Hematopoietic multipotent progenitor cell (in vitro differentiated cells): Measurements from ENCODE around the gene KLF16. TPM values are rescaled to one million over a fixed set of nuclear protein-coding genes. Genes with fewer than 3 reads are reported as not detected.

Experiments used
- DNase-seq, 3 donors: peaks; one replicate each; pipeline ENCODE4 v3.0.0-alpha.2; 2011 to 2015; ENCODE audit warnings: low read depth in 2 of 3, low spot score in 2 of 3
- total RNA-seq: library from RNA; depleted of rRNA; stranded (reverse); fragments of >200 nt; gene quantifications from one replicate; pipeline ENCODE4 v1.2.3, GENCODE V29; 2012

KLF16 gene
- total RNA-seq, 1 donor: 10.8 TPM

DNA sequence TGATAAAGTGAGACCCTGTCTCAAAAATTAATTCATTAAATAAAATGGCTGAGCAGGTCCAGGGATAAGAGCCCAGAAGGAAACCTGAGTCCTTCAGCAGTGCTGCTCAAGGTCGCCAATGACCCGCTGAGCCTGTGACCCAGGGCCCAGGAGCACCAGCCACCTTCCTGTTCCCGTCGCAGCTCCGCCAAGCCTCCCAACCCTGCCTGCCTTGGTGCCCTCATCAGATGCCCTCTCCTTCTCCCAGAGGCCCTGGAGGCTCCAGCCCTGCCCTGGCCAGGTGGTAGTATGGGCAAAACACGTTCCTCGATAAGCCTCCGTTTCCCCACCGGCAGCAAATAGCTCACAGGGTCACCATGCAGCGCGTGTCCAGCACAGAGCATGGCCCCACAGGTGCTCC, 17.7 kb downstream of the KLF16 start:
- no peak for DNase-seq

DNA sequence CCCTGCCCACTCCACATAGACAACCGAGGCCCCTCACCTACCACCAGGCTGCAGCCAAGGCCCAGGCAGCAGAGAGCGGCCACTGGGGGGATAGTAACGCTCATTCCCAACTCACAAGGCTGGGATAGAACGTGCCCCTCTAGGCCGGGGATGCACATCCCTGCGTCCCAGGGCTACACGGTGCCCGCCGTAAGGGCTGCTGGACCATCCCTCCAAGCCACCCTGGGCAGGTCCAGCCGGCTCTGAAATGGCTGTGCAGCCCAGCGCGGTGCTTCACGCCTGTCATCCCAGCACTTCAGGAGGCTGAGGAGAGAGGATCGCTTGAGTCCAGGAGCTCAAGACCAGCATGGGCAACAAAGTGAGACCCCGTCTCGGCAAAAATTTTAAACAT, 18.3 kb downstream of the KLF16 start:
- DNase-seq: no peak

DNA sequence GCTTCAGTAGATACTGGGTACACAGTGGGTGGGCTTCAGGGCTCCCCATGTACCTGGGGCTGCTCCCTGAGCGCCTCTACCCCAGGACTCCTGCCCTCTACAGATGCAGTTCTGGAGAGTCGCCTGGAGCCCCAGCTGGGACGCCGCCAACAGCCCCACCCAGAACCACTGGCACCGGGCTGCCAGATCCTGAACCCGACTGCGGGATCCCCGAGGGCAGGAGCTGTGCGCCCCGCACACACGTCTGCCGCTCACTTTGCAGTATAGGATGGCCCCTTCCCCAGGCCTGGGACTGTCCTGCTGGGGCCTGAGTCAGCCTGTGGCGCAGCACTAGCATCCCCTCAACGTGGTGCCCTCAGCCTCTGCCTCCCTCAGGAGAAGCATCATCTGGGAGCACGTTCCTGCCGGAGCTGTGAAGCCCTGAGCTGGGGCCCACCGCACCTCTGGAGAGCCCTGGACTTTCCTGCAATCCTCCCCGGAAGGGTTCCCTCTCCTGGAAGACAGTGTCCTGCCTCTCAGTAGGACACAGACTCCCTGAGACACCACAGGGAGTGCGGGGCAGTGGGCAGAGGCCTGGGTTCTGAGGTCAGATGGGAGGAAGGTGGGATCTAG, 18.8 kb downstream of the KLF16 start:
- DNase-seq: no peak

DNA sequence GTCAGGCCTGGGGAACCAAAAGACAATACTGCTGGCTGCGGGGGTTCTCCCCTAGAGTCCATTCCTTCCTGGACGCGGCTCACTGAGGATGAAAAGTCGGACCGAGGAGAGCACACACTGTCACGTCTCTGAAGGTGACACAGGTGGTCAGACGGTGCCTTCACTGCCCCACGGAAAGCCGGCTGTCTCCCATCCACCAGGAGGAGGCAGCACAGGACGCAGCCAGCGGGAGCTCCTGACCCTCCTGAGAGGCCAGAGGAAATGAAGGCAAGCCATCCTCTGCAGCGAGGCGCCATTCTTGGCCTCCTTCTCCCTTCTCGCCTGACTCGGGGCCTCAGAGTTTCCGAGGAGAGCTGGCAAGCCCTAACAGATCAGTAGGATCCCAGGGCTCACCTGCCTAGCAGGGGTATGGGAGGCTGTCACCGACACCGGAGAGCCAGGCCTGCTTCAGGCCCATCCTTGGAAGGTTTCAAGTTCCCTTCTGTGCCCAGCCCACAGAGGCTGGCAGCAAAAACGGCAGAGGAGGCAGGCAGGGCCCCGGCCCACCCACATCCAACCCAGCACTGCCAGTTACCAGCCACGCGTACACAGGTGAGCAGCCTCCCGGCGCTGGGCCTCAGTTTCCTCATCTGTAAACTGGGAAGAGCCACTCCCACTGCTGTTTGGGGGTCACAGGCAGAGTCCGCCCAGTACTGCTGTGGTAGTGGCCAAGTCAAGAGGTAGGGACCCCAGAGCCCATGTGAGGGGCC, 19.6 kb downstream of the KLF16 start:
- no peak for DNase-seq

DNA sequence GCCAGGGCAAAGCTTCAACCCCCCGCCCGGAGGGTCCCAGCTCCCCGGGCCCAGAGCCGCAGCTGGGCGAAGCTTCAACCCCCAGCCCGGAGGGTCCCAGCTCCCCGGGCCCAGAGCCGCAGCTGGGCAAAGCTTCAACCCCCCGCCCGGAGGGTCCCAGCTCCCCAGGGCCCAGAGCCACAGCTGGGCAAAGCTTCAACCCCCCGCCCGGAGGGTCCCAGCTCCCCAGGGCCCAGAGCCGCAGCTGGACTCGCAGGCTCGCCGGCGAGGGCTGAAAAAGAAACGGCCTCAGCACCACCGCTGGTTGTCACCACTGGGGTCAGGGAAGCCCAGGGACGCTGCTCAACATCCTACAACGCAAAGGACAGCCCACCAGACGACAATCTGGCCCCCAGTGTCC, 20.3 kb downstream of the KLF16 start:
- no peak for DNase-seq

DNA sequence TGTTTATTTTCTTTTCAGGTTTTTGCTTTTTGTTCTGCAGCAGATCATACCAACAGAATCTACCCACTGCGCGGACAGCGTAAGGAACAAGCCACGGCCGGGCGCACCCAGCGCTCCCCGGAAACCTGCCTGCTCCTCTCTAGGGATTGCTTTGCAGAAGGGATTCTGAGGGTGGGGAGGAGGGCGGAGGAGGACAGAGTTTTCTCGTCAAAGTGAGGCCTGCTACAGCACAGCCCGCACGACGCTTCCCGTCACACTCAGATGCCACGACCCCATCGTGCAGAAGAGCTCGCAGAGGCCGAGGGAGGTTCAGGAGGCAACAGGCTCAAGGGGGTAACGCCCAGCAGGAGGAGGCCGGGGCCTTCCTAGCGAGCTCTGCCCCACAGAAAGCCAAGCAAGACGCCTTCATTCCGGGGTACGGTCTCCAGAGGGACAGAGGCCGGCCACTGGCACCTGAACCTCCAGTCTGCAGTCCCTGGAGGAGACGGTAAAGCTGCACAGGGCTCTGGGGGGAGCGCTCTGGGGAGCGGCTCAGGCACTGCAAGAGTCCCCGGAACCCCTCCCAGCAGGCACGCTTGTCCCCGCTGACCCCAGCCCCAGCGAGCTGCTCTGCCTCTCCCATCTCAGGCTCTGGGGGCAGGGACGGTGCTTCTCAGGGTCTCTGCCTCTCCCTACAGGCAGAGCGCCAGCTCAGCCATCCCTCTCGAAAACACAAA, 22.0 kb downstream of the KLF16 start:
- no peak for DNase-seq

DNA sequence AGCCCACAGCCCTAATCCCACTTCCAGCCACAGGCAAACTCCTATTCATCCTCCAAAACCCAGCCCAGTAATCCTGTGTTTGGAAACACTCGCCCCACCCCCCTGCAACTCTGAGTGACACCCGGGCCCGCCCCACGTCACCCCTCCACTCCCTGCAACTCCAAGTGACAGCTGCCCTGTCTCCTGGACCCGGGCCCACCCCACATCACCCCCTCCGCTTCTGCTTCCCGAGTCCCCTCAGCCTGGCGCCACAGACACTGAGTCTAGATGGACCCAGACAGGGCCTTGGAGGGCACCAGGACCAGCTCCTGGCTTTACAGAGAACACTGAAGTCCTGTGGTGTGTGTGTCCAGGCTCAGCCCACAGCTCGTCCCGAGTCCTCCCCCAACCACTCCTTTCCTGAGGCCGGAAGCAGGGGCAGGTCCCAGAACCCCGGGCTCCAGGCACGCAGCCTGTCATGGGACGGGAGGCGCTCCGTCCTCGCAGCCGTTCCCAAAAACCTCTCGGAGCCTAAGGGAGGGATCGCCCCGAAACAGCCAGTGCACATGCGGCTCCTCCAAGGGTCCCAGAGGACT, 22.8 kb downstream of the KLF16 start:
- DNase-seq: no peak

DNA sequence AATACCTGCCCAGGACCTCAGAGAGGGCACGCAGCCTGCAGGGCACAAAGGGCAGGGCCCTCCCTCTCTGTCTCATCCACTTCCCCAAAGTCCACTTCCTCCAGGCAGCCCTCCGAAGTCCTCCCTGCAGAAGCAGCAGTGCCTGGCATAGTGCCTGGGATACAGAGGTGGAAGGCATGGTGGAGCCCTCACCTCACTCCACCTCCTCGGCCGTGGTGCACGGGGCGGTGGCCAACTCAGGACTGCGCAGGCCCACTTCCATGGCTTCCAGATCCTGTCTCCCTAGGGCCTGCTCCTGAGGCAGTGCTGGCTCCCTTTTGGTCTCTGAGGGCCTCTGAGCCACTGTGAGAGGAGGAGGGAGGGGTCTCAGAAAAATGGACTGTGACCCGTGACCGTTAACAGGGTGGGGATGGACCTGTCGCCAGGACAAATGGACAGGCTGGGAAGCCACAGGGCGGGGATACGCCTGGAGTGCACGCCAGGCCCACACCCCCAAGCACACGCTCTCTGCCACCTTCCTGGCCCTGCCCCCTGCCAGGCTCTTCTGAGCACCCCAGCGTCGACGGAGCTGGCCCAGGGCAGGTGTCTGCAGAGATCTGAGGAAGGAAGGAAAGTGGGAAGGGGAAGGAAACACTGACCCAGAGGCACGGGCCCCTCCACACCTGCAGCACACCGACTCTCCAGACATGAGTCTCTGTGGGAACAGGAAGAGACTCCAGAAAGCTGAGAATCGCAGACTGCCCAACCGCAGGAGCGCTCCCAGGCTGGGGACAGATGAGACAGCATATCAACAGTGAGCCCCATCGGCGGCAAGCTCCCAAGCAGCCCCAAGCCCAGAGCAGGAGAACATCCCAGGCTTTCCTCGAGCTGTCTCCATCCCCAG, 23.5 kb downstream of the KLF16 start:
- DNase-seq: no peak

DNA sequence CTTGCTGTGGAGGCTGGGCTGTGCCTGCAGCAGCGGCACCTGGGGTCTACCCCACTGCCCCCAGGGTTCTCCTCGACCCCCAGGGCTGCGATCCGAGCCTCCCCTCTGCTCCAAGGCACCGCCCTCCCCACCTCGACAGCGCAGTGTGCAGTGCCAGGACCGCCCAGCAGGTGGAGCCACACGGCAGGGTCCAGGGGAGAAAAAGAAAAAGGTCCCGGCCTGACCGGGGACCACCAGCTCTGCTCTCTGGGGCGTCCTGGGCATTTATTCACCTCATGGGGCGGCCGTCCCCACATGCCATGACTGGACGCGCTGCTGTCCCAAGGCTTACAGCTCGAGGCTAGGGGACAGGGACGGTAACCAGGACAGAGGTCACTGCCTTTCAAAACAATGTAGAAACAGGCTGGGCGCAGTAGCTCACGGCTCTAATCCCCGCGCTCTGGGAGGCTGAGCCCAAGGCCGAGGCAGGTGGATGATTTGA, 25.7 kb downstream of the KLF16 start:
- peak in 1 of 3 donors; percentile 69 for DNase-seq

DNA sequence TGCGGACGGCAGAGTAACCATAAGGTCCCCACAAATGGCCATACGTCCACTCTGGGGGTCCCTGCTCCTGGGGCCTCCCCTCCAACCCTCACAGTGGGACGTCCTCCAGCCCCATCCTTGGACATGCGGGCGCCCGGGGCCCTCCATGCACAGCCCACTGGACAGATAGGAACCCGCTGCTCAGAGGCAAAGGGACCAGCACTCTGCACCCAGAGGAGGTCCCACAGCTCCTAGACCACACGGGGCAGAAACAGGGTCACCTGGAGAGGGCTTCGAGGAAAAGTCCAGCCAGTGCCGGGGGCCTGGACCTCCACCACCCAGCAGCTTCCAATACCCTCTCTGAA, 26.2 kb downstream of the KLF16 start:
- DNase-seq: no peak

DNA sequence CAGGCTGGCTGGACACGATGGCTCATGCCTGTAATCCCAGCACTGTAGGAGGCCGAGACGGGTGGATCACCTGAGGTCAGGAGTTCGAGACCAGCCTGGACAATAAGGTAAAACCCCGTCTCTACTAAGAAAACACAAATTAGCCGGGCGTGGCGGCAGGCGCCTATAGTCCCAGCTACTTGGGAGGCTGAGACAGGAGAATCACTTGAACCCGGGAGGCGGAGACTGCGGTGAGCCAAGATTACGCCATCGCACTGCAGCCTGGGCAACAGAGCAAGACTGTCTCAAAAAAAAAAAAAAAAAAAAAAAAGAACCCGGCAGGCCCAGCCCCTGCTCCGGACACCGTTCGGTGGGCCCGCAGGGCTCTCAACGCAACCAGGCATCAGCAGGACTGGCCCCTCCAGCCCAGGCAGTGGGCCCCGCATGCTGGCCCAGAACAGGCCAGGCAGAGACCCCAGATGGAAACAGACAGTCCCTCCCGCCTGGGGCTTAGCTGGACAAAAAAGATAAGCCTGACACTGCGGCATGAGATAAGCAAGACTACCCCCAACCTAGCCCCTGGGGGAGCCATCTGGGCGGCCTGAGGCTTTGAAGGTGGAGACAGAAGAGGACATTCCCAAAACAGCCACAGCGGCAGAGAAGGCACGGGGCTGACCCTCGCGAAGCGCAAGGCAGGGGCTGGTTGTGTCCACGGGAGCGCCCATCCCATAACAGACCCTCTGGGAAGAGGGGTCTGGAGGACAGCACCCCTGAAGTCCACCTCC, 26.7 kb downstream of the KLF16 start:
- DNase-seq: no peak

DNA sequence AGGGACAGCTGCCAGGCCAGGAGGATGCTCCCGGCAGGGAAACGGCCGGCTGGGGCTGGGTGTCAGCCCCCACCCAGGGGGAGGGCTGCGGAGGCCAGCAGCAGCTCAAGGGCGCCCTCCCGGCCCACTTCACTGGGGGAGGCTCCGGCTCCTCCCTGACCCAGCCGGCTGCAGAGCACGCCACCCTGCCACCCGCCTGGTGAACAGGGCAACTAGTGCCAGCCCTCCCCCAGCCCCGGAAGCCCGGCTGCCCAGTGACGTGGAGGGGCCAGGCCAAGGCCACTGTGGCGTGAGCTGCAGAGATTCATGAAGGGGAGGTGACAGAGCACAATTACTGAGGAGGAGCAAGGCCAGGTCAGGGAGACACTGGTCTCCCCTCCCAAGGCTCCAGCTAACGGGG, 29.8 kb downstream of the KLF16 start:
- DNase-seq: no peak

DNA sequence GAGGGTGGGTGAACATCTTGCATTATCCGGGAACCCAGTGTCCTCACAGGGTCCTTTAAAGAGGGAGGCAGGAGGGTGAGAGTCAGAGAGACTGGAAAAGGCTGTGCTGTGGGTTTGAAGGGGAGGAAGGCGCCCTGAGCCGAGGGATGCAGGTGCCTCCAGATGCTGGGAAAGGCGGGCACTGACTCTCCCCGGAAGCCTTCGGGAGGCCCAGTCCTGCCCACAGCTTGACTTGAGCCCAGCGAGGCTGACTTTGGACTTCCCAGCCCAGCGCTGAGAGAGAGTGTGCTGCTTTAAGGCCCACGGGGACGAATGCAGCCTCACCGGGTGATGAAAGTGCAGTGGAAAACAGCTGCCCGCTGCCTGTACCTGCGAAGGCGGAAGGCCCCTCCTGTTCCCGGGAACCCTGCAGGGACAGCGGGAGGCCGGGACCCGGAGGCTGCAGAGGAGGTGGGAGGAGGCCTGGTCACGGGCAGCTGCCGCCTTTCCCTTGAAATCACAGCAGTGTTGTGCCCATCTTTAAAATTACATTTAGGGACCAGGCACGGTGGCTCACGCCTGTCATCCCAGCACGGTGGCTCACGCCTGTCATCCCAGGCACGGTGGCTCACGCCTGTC, 31.2 kb downstream of the KLF16 start:
- no peak for DNase-seq

DNA sequence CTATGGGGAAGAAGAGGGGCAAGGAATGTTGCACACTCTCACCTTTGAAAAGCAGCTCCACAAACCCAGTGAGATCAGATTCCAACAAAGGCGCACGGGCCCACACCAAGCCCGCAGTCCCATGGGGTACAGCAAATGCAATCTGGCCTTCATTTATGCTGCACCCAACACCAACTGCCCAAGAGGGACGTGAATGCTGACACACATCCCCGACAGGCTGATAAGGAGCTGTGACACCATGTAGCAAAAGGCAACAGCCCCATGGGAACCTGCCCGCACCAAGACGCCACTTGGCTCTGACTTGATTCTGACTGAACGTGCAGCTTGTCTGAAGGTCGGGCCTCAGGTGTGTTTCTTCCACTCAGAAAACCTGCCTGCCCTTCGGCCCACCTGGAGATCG, 32.4 kb downstream of the KLF16 start:
- DNase-seq: no peak

DNA sequence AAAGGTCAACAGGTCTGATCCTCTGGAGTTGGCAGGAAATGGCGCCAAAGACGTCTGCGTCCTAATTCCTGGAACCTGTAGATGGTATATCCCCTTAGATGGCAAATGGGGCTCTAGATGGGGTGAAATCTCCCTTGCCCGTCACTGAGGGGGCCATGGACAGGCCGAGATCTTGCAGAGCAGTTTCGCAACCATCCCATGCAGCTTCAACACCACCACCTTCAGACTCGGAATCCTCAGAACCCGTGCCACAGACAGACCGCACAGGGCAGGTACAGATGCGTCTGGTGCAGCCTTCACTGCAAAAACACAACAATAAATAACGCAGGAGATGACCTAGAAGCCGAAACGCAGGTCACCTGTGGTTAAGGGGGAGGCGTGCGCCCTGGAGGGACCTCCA, 32.8 kb downstream of the KLF16 start:
- DNase-seq: no peak

DNA sequence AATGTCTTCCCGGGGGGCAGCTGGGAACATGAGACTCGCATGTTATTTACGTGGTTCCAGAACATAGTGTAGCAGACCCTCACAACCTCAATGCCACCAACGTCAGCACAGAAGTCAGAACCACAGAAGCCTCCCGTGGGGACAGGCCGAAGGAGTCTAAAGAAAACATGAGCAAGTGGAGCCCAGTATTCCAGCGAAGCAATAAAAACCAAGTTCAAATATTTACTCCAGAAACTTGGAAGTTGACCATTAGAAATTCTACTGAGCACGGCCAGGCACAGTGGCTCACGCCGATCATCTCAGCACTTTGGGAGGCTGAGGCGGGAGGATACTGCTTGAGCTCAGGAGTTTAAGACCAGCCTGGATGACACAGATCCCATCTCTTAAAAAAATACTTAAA, 33.4 kb downstream of the KLF16 start:
- DNase-seq: no peak

DNA sequence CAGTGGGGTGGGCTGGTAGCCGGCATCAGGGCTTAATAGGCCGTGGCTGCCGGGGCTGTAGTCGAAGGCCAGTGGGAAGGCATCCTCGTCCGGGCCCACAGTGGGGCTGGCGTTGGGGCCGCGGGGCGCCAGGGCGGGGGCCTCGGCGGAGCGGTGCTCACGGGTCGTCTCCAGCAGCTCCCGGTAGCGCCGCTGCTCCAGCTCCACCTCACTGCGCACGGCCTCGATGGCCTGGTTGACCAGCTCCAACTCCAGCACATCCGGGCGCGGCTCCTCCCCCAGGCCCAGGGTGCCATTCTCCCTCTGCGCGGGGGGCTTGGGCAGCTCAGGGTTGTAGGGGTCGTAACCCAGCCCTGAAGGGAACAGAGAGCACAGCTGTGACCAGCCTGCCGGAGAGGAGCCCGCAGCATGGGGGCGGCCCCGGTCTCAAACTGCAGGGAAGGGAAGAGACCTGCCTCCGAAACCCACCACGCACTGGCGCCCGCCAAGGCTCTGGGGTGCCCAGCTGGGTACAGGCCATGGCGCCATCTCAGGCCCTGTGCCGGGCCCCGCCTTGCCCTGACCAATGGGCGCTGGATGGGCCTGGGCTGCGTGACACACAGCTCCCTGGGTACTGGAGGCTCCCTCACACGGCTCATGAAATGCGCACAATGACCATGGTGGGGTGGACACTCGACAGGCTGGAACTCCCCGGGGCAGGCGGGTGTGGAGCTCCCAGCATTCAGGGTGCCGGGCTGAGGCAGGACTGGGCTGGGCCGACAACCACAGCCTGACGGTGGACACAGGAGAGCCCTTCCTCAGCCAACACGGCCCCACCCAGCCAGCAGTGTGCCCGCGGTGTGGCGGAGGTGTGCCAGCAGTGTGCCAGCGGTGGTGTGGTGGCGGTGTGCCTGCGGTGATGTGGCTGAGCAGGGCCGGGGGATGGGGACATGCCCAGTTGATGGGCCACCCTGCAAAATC, 34.8 kb downstream of the KLF16 start:
- no peak for DNase-seq

DNA sequence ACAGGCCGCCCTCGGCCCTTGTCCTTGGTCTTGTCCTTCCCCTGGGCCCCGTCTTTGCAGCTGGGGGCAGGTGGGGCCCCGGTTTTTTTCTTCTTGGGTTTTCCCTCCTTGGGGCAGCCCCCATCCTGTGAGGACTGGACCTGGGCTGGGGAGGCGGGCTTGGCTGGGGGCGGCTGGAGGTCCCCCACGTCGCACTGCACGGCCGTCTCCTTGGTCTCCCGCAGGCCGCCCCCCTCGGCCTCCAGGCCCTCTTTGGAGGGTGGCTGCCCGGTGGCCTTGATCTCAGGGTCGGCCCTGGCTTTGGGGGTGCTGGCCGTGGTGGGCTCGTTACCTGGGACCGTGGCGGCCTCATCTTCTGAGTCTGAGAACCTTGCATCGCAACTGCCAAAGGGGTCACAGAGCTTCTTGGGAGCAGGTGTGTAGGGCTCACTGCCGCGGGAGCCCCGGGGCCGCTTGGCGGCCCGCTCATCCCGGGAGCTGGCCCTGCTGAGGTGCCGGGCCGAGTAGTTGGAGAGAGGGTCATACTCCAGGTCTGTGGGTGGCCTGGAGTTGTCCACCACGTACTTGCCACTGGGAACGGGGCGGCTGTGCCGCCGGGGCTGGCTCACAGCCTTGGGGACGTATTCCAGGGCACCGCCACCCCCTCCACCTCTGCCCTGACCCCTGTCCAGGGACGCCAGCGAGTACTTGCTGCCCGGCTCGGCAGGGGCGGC, 35.7 kb downstream of the KLF16 start:
- DNase-seq: no peak
